Measurements from ENCODE around the gene ACYP1.

The ACYP1 gene

GRCh38 chr14:75018694-75019093 is 45.1 kb downstream of the ACYP1 start:
- Histone ChIP-seq H3K27me3 (ENCODE audit: insufficient read depth, low read length, poor library complexity) (no peaks in the 10 kb centered on the region), H3K9me3 (ENCODE audit: insufficient read depth, low read length, severe bottlenecking) (no peaks in the 10 kb centered on the region), H3K4me2 (ENCODE audit: insufficient read depth, low read length) (no peak overlapping the region), H3K27ac (ENCODE audit: low read length) (no peak overlapping the region), H4K20me1 (ENCODE audit: insufficient read depth, low read length) (no peaks in the 10 kb centered on the region), H3K36me3 (ENCODE audit: insufficient read depth, low read length) (peaks cover 81% of the 10 kb centered on the region), H3K4me3 (ENCODE audit: low read depth in 1 of 2, low read length in 2 of 2) (no peak overlapping the region), H3K4me1 (ENCODE audit: insufficient read depth, low read length) (no peaks in the 10 kb centered on the region), H3K79me2 (ENCODE audit: insufficient read depth, low read length) (no peaks in the 10 kb centered on the region), H3K9ac (ENCODE audit: low read depth, low read length) (no peak overlapping the region), H2AFZ (ENCODE audit: low read depth, low read length) (no peak overlapping the region)
- no peak for ATAC-seq (ENCODE audit: insufficient read depth, low read depth)
- no peak for DNase-seq
- TF ChIP-seq EZH2 (IDR thresholded peaks at IDR 0.05; ENCODE audit: borderline replicate concordance, low read depth, low read length, severe bottlenecking): no peak
- TF ChIP-seq CTCF (IDR thresholded peaks at IDR 0.05; ENCODE audit: borderline replicate concordance, extremely low read depth, low read length, poor library complexity, severe bottlenecking): no peak

- Histone ChIP-seq H3K4me2 (ENCODE audit: insufficient read depth, low read length) (no peak overlapping the region), H3K79me2 (ENCODE audit: insufficient read depth, low read length) (no peaks in the 10 kb centered on the region), H4K20me1 (ENCODE audit: insufficient read depth, low read length) (no peaks in the 10 kb centered on the region), H3K9me3 (ENCODE audit: insufficient read depth, low read length, severe bottlenecking) (no peaks in the 10 kb centered on the region), H3K4me3 (ENCODE audit: low read depth in 1 of 2, low read length in 2 of 2) (no peak overlapping the region), H2AFZ (ENCODE audit: low read depth, low read length) (no peak overlapping the region), H3K9ac (ENCODE audit: low read depth, low read length) (no peak overlapping the region), H3K27me3 (ENCODE audit: insufficient read depth, low read length, poor library complexity) (no peaks in the 10 kb centered on the region), H3K4me1 (ENCODE audit: insufficient read depth, low read length) (no peaks in the 10 kb centered on the region), H3K36me3 (ENCODE audit: insufficient read depth, low read length) (peaks cover 82% of the 10 kb centered on the region), H3K27ac (ENCODE audit: low read length) (no peak overlapping the region)
- TF ChIP-seq EZH2 (IDR thresholded peaks at IDR 0.05; ENCODE audit: borderline replicate concordance, low read depth, low read length, severe bottlenecking) (no peak), CTCF (IDR thresholded peaks at IDR 0.05; ENCODE audit: borderline replicate concordance, extremely low read depth, low read length, poor library complexity, severe bottlenecking) (no peak)
- DNase-seq (no peak), ATAC-seq (ENCODE audit: insufficient read depth, low read depth) (no peak)
Measured at GRCh38 chr14:75016815-75017214, 47.0 kb downstream of the ACYP1 start.

GRCh38 chr14:75015496-75015895 is 48.3 kb downstream of the ACYP1 start:
- H3K27ac ChIP-seq (ENCODE audit: low read length): no peak overlapping the region
- TF ChIP-seq EZH2 (IDR thresholded peaks at IDR 0.05; ENCODE audit: borderline replicate concordance, low read depth, low read length, severe bottlenecking) (no peak), CTCF (IDR thresholded peaks at IDR 0.05; ENCODE audit: borderline replicate concordance, extremely low read depth, low read length, poor library complexity, severe bottlenecking) (no peak)
- no peaks in the 10 kb centered on the region for H3K9me3 ChIP-seq (ENCODE audit: insufficient read depth, low read length, severe bottlenecking)
- no peak for ATAC-seq (ENCODE audit: insufficient read depth, low read depth)
- H3K27me3 ChIP-seq (ENCODE audit: insufficient read depth, low read length, poor library complexity): no peaks in the 10 kb centered on the region
- no peak for DNase-seq
- H4K20me1 ChIP-seq (ENCODE audit: insufficient read depth, low read length): no peaks in the 10 kb centered on the region
- no peak overlapping the region for H3K9ac ChIP-seq (ENCODE audit: low read depth, low read length)
- H3K4me3 ChIP-seq (ENCODE audit: low read depth in 1 of 2, low read length in 2 of 2): no peak overlapping the region
- H2AFZ ChIP-seq (ENCODE audit: low read depth, low read length): no peak overlapping the region
- no peak overlapping the region for H3K4me2 ChIP-seq (ENCODE audit: insufficient read depth, low read length)
- no peaks in the 10 kb centered on the region for H3K4me1 ChIP-seq (ENCODE audit: insufficient read depth, low read length)
- no peaks in the 10 kb centered on the region for H3K79me2 ChIP-seq (ENCODE audit: insufficient read depth, low read length)
- peaks cover 82% of the 10 kb centered on the region for H3K36me3 ChIP-seq (ENCODE audit: insufficient read depth, low read length)

- Histone ChIP-seq H4K20me1 (ENCODE audit: insufficient read depth, low read length) (no peaks in the 10 kb centered on the region), H3K27me3 (ENCODE audit: insufficient read depth, low read length, poor library complexity) (no peaks in the 10 kb centered on the region), H3K4me3 (ENCODE audit: low read depth in 1 of 2, low read length in 2 of 2) (no peak overlapping the region), H3K9ac (ENCODE audit: low read depth, low read length) (no peak overlapping the region), H3K9me3 (ENCODE audit: insufficient read depth, low read length, severe bottlenecking) (no peaks in the 10 kb centered on the region), H3K27ac (ENCODE audit: low read length) (no peak overlapping the region), H3K4me1 (ENCODE audit: insufficient read depth, low read length) (no peaks in the 10 kb centered on the region), H3K36me3 (ENCODE audit: insufficient read depth, low read length) (peaks cover 89% of the 10 kb centered on the region), H3K4me2 (ENCODE audit: insufficient read depth, low read length) (no peak overlapping the region), H2AFZ (ENCODE audit: low read depth, low read length) (no peak overlapping the region), H3K79me2 (ENCODE audit: insufficient read depth, low read length) (no peaks in the 10 kb centered on the region)
- ATAC-seq (ENCODE audit: insufficient read depth, low read depth) (no peak), DNase-seq (no peak)
- TF ChIP-seq EZH2 (IDR thresholded peaks at IDR 0.05; ENCODE audit: borderline replicate concordance, low read depth, low read length, severe bottlenecking): no peak
- TF ChIP-seq CTCF (IDR thresholded peaks at IDR 0.05; ENCODE audit: borderline replicate concordance, extremely low read depth, low read length, poor library complexity, severe bottlenecking): no peak
Measured at GRCh38 chr14:75013290-75013689, 50.5 kb downstream of the ACYP1 start.

All from DND-41 (cell line).